CD4-positive, alpha-beta T cell treated with Interleukin-4 for 1 hour (primary cell): ENCODE results near the gene SLC45A2.

Experiments used
- DNase-seq, 2 donors: peaks; one replicate each; pipeline ENCODE4 v3.0.0-alpha.2; 2020 to 2022

SLC45A2 gene

GRCh38 chr5:34005681-34006080 is 21.2 kb upstream of the SLC45A2 start:
- no peak for DNase-seq

DNA sequence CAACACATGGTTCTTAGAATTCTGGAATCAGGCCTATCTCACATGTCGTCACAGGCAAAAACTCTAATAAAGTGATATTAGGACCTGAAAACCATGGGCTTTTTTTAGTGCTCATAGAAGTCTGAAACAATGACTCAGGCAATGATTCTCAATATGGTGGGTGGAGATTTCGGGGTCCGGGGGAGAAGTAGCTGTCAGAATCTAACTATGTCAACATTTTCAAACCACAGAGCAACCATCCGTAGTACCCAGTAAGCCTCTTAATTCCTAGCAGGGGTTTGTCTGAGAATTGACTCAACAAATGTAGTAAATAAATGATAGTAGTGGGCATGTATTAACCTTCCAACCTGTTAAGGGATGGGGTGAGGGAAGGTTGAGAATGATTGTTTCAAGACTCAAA is 20.7 kb upstream of the SLC45A2 start:
- no peak for DNase-seq

GRCh38 chr5:34003941-34004340 is 19.4 kb upstream of the SLC45A2 start:
- no peak for DNase-seq

DNA sequence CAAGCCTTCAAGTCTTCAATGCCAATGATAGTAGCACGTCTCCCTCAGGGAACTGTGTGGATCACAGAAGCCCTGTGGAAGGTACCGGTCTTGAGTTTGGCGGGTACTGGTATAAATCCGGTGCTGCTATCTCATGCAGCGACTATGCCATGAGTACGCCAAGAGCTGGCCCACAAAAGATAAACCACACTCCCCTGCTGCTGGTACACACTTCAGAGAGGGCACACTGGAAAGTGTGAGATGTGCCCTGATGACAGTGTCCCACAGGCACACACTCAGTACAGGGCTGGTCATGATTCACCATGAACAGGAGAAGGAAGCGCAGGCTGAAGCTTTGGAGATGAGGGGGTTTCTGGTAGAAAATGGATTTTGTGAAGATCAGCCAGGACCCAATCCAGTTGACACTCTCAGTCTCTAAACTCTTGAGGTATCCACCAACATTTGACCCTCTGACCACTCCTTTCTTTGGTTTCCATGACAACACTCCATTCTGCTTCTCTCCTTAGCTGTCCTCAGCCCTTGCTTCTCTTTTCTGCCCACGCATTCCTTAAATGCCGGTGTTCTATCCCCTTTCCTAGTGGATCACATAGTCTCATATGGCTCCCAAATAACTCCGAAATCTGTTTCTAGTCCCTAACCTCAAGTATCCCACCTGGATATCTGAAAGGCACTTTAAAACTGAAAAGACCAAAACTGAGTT is 18.3 kb upstream of the SLC45A2 start:
- DNase-seq: no peak

- DNase-seq: no peak
Measured at GRCh38 chr5:34001241-34001841, 16.8 kb upstream of the SLC45A2 start.

DNA sequence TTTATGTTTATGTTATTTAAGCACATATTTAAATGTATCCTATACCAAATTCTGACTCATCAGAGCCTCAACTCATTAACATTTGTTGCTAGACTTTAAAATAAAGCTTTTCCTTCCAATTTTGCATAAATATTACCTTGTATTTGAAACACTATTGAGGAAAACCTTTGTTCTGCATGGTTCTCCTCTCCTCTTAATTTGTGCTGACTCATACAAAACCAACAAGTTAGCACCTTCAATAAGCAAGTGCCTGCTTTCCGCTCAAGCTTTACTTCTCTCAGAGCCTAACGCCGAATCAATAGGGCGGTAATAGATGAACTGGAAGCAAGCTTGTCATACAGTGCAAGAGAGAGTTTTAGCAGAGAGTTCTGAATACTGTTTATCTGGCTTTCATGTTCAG is 15.5 kb upstream of the SLC45A2 start:
- DNase-seq: no peak

DNA sequence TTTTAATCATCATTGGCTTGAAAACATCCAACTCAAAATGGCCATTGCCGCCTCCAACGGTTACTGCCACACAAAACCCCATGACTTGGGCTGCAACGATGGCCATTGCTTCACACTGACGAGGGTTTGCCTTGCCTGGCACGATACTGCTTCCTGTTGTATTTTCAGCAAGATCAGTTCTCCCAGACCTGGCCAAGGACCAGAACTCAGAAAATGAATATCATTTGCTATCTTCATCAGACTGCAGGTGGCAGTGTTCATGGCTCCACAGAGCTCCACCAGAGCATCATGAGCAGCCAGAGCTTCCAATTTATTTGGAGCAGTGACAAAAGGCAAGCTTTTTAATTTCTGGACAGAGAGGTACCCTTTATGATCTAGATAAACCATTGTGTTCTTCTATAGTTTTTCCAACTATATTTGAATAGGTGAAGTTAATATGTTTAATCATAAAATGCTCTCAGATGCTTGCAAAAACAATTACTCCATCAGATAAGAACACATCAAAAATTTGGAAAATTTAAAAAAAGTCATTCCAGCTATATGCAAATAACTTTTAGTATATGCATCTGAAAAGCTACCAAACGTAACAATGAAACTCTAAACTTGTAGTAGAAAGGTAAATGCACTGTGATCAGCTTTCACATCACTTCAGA is 13.0 kb upstream of the SLC45A2 start:
- DNase-seq: peak; percentile 15 to 51

- DNase-seq: no peak
Measured at GRCh38 chr5:33995865-33996264, 11.4 kb upstream of the SLC45A2 start.

GRCh38 chr5:33994845-33995244 is 10.4 kb upstream of the SLC45A2 start:
- DNase-seq: no peak

GRCh38 chr5:33992864-33993263 is 8.4 kb upstream of the SLC45A2 start:
- no peak for DNase-seq

GRCh38 chr5:33985447-33985846 is 954 bp upstream of the SLC45A2 start:
- no peak for DNase-seq

DNA sequence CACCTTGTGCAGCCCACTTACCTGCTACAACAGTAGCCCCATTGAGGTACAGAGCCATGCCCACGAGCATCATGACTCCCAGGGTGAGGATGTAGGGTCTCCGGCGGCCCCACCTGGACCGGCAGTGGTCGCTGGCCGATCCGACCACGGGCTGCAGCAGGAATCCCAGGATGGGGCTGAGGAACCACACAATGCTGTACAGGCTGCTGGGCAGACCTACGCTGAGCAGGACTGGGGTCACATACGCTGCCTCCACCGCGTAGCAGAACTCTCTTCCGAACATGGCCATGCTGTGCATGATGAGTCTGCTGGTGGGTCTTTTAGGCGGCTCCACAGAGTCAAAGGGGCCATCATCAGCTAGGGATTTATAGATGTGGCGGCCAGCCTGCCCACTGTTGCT is 315 bp downstream of the SLC45A2 start:
- DNase-seq: no peak

GRCh38 chr5:33981408-33982162 is 2.9 kb downstream of the SLC45A2 start:
- DNase-seq: no peak

GRCh38 chr5:33980030-33980429 is 4.5 kb downstream of the SLC45A2 start:
- DNase-seq: no peak

DNA sequence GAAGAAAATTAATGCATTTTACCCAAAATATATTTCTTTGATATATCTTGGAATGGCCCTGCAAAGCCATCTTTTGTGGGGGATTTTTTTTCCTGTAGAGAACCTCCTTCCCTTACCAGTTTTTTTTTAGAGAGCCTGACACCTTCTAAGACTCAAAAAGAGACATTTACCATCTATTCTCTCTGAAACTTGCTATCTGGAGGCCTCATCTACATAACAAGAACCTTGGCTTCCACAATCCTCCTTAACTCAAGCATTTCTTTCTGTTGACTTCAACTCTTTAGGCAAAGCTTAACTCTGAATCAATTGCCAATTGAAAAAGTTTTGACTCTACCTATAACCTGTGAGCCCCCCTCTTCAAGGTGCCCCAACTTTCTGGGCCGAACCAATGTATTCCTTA is 6.2 kb downstream of the SLC45A2 start:
- no peak for DNase-seq

GRCh38 chr5:33976307-33976706 is 8.2 kb downstream of the SLC45A2 start:
- no peak for DNase-seq

DNA sequence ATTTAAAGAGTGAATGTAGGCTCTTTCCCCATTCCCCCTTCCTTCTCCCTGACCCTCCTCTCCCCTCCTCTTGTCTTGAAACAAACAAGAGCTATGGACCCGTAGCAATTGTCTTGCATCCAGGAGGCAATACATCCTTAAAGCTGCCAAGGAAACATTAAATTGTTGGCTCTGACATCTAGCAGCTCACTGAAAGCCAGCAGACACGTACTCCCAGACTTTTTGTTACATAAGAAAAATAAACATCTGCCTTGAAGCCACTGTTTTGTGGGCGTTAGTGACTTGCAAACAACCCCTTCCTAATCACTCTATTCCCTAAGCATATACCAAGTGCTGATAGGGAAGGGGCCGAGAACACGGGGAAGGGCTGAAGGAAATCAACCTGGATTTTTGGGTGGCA is 8.6 kb downstream of the SLC45A2 start:
- no peak for DNase-seq

GRCh38 chr5:33973271-33973670 is 11.2 kb downstream of the SLC45A2 start:
- DNase-seq: no peak

GRCh38 chr5:33969572-33970452 is 14.7 kb downstream of the SLC45A2 start:
- DNase-seq: peak in 1 of 2 donors; percentile 11

DNA sequence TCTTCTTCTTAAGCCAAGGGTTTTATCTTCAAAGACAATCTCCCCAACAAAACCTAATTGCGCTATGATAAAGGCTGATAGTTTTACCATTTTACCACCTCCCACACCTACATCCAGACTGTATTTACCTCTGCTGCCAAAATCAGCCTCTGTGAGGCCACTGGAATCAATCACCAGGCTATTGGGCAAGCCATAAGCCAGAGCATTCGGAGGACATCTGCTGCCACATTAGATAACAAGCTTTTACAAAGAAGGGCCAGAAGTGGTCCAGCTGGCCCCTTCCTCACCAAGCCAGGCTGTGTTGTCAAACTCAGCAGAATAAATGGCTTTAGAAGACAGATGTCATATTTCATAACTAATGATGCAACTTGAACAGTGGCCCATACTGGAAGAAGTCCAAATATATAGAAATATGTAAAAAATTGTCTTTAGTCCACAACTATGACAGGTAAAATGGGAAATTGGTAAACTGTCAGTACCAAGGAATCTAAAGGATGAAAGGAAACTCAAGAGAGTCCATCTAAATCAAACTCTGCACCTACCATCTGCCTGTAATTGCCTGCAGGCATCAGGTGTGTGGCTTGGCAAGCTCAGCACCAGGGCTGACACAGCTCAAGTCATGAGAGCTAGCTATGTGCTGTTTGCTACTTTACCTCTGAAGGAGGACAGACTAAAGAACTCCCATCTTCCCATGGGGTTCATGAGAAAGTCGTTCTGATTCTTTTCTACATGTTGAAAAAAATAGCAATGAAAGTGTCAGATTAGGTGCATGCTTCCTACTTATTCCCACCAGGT is 16.1 kb downstream of the SLC45A2 start:
- no peak for DNase-seq

GRCh38 chr5:33966805-33967204 is 17.7 kb downstream of the SLC45A2 start:
- no peak for DNase-seq
